HG02763 (cell line): ENCODE data around the gene ZNF581.

Experiments used
- ATAC-seq: cut with Tn5 transposase; IDR thresholded peaks from one replicate; pipeline ENCODE4 v1.9.1; 2021; ENCODE audit warnings: mild to moderate bottlenecking, moderate library complexity; ENCODE audit not compliant: unreplicated experiment

Gene ZNF581

GRCh38 chr19:55661826-55662225 is 18.4 kb downstream of the ZNF581 start:
- no peak for ATAC-seq

DNA sequence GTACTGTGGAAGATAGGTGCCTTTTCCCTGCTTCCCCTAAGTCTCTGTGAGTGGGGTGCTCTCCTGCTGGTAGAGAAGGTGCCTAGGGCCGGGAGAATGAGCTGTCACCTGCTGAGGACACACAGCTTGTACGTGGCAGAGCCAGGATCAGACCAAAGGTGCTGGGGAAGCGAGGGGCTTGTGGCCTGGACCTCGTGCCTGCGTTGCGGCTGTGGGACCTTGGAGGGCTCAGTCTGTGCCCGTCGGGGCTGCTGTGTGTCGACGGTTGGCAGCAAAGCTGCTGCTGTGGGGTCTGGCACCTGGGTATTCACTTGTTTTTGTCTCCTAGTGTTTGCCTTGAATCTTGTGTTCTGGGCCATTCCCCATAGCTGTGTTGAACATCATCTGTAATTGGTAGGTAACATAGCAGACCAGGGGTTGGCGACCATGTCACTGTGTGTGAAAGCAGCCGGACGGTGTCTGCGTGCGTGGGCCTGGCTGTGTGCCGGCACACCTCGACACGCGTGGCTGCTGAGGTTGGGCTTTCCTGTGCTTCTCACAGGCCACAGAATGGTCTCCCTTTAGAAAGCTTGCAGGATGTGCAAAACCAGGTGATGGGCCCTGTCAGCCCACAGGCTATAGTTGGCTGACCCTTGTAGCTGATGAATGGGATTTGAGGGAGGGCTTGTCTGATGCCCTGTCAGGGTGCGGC is 20.5 kb downstream of the ZNF581 start:
- no peak for ATAC-seq

DNA sequence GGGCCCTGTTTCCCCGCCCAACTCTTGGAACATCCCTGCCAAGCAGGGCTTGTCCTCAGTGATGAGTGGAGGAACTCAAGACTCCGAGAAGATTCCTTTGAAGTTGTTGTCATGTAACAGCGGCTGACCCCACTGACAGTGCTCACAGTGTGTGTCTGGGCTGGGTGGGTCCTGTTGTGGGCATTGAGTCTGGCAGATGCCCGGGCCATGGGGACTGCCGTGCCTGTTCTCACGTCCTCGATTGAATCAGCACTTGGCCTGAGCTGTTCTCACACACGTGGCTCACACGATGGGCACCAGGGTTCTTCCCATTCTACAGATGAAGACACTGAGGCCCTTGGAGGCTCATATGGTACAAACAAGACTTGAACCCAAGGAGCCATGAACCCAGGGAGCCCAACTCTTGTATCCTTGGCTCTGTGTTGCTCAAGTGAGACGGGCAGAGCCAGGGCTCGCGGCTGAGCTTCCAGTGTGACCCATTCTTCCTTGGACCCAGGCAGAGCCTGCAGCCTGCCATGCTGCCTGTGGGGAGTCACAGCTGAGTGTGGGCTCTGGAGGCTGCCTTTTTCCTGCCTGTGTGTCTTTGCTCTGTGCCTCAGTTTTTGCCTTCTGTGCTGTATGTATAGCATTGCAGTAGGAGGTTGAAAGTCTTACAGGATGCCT is 23.0 kb downstream of the ZNF581 start:
- ATAC-seq = no peak

GRCh38 chr19:55667006-55667381 is 23.5 kb downstream of the ZNF581 start:
- no peak for ATAC-seq

- no peak for ATAC-seq
Observed at GRCh38 chr19:55667511-55667910, 24.1 kb downstream of the ZNF581 start.

DNA sequence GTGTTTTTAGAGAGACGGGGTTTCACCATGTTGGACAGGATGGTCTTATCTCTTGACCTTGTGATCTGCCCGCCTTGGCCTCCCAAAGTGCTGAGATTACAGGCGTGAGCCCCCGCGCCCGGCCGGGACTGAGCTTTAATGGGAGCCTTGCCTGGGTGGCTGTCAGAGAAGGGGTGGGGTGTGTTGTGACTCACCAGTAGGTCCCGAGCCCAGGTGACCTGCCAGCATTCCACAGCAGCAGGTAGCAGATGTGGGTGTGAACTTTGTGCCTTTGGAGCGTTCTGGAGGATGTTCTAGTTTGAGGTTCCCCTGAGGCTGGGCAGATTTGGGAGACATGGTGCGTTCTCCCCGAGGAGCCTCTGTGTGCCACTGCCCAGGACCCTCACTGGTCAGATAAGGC is 24.5 kb downstream of the ZNF581 start:
- no peak for ATAC-seq

- ATAC-seq = no peak
Observed at GRCh38 chr19:55668603-55669348, 25.3 kb downstream of the ZNF581 start.

GRCh38 chr19:55669418-55670279 is 26.2 kb downstream of the ZNF581 start:
- no peak for ATAC-seq

DNA sequence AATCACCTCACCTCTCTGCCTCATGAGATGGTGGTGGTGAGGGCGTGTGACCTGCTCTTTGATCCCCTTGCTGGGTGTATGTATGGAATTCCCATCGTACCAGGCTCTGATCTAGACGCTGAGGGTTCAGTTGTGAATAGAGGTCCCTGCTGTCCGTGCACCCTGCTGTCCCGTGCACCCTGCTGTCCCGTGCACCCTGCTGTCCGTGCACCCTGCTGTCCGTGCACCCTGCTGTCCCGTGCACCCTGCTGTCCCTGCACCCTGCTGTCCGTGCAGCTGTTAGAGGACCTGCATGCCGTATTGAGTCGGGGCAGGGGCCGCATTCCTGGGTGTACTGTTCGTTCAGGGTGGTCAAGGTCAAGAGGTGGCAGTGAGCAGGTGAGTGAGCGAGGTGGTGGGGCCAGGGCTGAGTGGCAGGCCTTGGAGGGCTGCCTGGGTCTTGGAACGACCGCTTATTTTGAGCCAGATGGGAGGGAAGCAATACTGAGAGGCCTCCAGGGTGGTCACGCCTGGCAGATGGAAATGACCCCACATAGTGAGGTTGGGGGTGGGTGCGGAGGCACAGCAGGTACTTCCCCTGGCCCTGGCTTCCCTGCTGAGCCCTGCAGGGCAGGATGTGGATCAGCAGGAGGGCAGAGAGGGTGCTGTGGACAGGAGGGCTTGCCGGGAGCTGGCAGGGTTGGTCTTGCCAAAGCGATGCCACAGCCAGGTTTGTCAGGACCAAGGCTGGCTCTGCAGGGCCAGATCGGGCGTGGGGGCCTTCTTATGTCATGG is 27.0 kb downstream of the ZNF581 start:
- ATAC-seq = no peak

GRCh38 chr19:55671054-55671378 is 27.6 kb downstream of the ZNF581 start:
- no peak for ATAC-seq

GRCh38 chr19:55672418-55672817 is 29.0 kb downstream of the ZNF581 start:
- ATAC-seq = no peak

DNA sequence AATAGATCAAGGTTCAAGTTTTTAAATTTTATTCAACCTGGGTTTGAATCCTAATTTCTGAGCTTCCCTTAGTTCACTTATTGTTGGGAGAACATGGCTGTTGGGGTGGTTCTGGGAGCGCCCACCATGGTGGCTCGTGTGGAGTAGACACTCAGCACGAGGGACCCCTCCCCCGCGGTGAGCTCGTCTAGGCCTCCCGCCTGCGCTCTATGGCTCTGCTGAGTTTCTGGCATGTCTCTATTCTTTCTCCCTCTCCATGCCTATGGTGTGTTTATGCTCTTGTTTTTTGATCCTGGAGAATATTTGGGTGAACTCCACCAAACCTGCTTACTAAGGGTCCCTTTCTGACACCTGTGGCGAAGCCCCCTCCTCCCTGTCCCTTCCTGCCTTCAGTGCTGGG is 30.0 kb downstream of the ZNF581 start:
- no peak for ATAC-seq

DNA sequence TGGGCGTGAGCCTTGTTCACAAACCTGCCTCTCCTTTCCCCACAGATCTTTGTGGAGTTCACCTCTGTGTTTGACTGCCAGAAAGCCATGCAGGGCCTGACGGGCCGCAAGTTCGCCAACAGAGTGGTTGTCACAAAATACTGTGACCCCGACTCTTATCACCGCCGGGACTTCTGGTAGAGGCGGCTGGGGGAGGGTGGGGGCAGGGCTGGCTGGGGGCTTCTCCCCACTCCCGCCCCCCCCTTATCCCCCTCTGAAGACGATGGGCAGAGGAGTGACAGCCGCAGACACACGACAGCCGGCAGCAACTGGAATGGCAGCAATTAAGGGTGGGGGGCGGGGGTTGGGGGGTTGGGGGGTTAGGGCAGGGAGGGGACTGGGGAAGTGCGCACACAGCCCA is 30.4 kb downstream of the ZNF581 start:
- ATAC-seq = no peak

GRCh38 chr19:55674459-55674840 is 31.0 kb downstream of the ZNF581 start:
- ATAC-seq = no peak

- peak; percentile 75 for ATAC-seq
Observed at GRCh38 chr19:55674841-55675660, 31.6 kb downstream of the ZNF581 start, which contains the start of gene EPN1. Gene EPN1 (plus strand): TSS chr19:55675226. CDS start chr19:55678628, 3,402 bp downstream.

GRCh38 chr19:55675661-55676354 is 32.4 kb downstream of the ZNF581 start:
- no peak for ATAC-seq

- ATAC-seq = no peak
Observed at GRCh38 chr19:55676383-55676782, 32.9 kb downstream of the ZNF581 start.

DNA sequence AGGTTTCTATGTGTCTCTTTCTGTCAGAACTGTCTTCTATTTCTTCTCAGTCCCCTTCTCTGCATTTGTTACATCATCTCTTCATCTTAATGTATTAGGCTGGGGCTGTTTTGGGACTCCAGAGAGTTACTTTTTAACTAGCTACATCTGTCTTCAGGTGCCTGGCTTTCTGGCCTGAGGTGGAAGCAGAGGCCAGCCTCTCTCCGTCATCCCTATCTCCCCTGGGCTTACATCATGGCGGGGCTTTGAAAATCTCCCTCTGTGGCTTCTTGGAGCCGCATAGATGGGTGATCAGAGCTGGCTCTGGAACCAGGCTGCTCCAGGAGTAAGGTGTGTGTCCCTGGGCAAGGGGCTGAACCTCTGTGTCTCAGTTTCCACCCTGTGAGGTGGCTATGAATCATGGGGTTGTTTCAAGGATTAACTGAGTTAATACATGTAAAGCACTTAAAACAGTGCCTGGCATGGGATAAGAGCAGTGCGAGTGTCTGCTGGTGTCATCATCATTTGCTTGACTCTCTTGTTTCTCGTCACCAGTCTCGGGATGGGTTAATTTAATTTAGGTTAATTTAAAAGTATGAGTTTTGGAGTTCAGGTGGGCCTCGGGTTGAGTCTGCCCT is 33.5 kb downstream of the ZNF581 start:
- ATAC-seq = no peak
